Coronary artery (tissue), 2 donors: ENCODE data around the gene BAG5.

Source experiments
- DNase-seq: peaks from one replicate; pipeline ENCODE4 v3.0.0-alpha.2; 2017; ENCODE audit warnings: low spot score
- H3K27ac ChIP-seq, 2 donors: fragments of 200-600 bp; sonication (generic); one replicate each; pipeline ENCODE4 v1.5.1; 2016 to 2019
- H3K4me3 ChIP-seq: fragments of 200-600 bp; sonication (generic); 2 replicates; pipeline ENCODE4 v1.5.1; 2016; ENCODE audit warnings: mild to moderate bottlenecking, moderate library complexity
- TF ChIP-seq, protein P1 (sequence below): fragments of 200-600 bp; sonication (generic); IDR thresholded peaks from one replicate; pipeline ENCODE4 v1.5.1; 2019; ENCODE audit warnings: antibody characterized with exemption

The BAG5 gene

GRCh38 chr14:103578401-103579075 is 16.1 kb upstream of the BAG5 start:
- no peak overlapping the region for H3K27ac ChIP-seq
- H3K4me3 ChIP-seq, result no peak overlapping the region
- TF ChIP-seq, protein P1, sequence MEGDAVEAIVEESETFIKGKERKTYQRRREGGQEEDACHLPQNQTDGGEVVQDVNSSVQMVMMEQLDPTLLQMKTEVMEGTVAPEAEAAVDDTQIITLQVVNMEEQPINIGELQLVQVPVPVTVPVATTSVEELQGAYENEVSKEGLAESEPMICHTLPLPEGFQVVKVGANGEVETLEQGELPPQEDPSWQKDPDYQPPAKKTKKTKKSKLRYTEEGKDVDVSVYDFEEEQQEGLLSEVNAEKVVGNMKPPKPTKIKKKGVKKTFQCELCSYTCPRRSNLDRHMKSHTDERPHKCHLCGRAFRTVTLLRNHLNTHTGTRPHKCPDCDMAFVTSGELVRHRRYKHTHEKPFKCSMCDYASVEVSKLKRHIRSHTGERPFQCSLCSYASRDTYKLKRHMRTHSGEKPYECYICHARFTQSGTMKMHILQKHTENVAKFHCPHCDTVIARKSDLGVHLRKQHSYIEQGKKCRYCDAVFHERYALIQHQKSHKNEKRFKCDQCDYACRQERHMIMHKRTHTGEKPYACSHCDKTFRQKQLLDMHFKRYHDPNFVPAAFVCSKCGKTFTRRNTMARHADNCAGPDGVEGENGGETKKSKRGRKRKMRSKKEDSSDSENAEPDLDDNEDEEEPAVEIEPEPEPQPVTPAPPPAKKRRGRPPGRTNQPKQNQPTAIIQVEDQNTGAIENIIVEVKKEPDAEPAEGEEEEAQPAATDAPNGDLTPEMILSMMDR, result no peak
- DNase-seq, result no peak

GRCh38 chr14:103576371-103577024 is 14.0 kb upstream of the BAG5 start:
- DNase-seq, result peak; percentile 94
- H3K4me3 ChIP-seq, result peak overlapping the region; percentile 1

GRCh38 chr14:103574707-103575285 is 12.3 kb upstream of the BAG5 start:
- TF ChIP-seq, protein P1, result no peak
- DNase-seq, result no peak
- Histone ChIP-seq H3K27ac (no peak overlapping the region), H3K4me3 (no peak overlapping the region)

More at GRCh38 chr14:103576371-103577024, 14.0 kb upstream of the BAG5 start:
- TF ChIP-seq, protein P1, result no peak
- peak overlapping the region; percentile 76 to 85 for H3K27ac ChIP-seq

DNA sequence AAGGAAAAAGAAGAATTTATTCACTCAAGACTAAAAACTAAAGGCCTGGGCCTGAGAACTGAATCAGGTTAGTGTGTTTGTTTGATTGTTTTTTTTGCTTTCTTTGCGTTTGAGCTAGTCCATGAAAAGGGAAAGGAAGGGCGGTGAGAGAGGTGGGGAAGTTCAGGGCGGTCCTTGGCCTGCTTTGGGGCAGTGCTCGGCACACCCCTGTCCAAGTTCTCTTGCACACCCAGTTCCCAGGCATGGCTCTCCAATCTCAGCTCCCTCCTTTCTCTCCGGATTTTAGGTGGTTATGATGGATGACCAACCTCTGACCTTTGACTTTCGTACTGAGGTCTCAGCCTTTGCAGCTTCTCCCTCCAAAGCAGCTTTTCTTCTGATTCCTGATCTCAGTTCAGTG is 11.6 kb upstream of the BAG5 start:
- TF ChIP-seq, protein P1, result no peak
- no peak overlapping the region for H3K4me3 ChIP-seq
- no peak overlapping the region for H3K27ac ChIP-seq
- DNase-seq, result no peak

- no peak overlapping the region for H3K27ac ChIP-seq
- no peak overlapping the region for H3K4me3 ChIP-seq
- no peak for DNase-seq
- TF ChIP-seq, protein P1, result no peak
Measured at GRCh38 chr14:103569408-103569807, 7.0 kb upstream of the BAG5 start.

GRCh38 chr14:103568952-103569351 is 6.5 kb upstream of the BAG5 start:
- TF ChIP-seq, protein P1, result no peak
- H3K27ac ChIP-seq, result no peak overlapping the region
- no peak overlapping the region for H3K4me3 ChIP-seq
- no peak for DNase-seq
